Activated CD4-positive, alpha-beta T cell treated with anti-CD3 and anti-CD28 coated beads for 48 hours (primary cell): ENCODE measurements around the gene GFRA1.

Source experiments
- DNase-seq: peaks from one replicate; pipeline ENCODE4 v3.0.0-alpha.2; 2020

Gene GFRA1, protein sequence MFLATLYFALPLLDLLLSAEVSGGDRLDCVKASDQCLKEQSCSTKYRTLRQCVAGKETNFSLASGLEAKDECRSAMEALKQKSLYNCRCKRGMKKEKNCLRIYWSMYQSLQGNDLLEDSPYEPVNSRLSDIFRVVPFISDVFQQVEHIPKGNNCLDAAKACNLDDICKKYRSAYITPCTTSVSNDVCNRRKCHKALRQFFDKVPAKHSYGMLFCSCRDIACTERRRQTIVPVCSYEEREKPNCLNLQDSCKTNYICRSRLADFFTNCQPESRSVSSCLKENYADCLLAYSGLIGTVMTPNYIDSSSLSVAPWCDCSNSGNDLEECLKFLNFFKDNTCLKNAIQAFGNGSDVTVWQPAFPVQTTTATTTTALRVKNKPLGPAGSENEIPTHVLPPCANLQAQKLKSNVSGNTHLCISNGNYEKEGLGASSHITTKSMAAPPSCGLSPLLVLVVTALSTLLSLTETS

DNA sequence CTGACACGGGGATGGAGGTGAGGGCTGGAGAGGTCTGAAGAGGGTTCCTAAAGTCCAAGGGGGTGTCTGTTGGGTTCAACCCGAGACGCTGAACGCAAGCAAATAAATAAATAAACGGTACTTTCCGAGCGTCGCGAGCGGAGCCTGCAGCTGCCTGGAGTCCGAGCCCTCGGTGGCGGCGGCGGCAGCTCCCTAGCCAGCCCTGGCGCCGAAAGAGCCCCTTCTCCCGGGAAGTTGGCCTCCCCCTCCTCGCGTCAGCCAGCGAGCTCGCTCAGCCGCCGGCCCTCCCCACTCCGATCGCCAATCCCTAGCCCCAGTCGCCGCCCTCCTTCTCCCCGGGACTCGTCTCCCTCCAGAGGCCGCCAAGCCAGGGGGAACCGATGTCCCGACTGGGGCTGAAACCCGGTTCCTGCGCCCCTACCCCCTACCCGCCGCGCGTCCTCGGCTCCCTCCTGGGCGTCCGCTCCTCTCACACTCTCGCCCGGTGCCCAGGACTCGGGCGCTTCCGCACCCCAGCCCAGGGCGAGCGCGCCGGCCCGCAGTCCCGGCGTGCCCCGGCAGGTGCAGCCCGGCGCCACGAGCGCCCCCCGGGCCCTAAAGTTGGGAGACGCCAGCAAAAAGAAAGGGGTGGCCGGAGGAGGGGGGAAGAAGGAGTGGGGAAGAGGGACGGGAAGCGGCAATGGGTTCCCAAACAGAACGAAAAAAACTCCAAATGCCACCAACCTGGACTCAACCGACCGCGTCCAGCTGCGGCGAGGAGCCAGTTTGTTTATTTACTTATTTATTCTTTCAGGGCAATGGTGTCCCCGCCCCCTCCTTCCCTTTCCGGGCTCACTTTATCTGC is at the start of gene GFRA1:
TSS of gene GFRA1 (minus strand) at position 767 of the 844 bp plus-strand sequence. CDS start 1,177 bp downstream, outside the sequence.
- peak; percentile 2 for DNase-seq

GRCh38 chr10:116316503-116316902 is 43.5 kb upstream of the GFRA1 start:
- DNase-seq: no peak

- DNase-seq: no peak
Measured at GRCh38 chr10:116312548-116312947, 39.5 kb upstream of the GFRA1 start.

DNA sequence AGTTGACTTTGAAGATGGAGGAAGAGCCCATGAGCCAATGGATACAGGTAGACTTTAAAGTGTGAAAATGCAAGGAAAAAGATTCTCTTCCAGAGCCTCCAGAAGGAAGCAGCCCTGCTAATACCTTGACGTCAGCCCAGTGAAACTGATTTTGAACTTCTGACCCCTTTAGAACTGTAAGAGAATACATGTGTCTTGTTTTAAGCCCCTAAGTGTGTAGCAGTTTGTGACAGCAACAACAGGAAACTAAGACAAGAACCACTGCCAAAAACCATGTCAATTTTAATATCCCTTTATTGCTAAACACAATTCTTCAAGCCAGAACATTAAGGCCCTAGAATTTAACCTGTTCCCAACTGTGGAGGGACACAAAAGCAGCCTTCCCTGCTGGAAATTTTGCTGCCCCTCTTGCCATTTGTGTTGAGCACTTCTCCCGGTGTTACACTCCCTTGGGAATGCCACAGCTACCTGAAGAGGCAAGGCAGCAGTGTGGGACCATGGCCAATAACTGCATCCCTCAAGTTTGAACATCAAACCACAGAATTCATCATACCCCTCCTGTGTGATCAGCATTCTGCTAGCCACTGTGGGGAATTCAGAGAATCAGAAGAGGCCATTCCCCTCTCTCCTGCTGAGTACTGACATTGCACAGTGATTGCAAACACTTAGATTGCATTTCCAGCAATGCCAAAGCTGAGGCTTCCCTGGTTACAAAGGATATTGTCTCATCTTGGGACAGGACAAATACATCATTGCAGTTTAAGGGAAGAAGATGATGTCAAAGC is 38.9 kb upstream of the GFRA1 start:
- no peak for DNase-seq

GRCh38 chr10:116311016-116311415 is 38.0 kb upstream of the GFRA1 start:
- DNase-seq: no peak

- DNase-seq: no peak
Measured at GRCh38 chr10:116307455-116307854, 34.4 kb upstream of the GFRA1 start.

GRCh38 chr10:116306847-116307246 is 33.8 kb upstream of the GFRA1 start:
- DNase-seq: no peak

DNA sequence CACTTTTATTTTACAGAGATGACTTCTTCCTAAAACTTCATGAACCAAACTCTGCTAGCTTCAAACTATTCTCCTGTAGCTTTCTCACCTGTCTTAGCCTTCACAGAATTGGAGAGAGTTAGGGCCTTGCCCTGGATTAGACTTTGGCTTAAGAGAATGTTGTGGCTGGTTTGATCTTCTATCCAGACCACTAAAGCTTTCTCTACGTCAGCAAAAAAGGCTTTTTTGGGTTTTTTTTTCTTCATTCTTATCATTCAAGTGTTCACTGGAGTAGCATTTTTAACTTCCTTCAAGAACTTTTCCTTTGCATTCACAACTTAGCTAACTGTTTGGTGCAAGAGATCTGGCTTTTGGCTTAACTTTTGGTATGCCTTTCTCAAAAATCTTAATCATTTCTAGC is 31.9 kb upstream of the GFRA1 start:
- no peak for DNase-seq

GRCh38 chr10:116300542-116300941 is 27.5 kb upstream of the GFRA1 start:
- no peak for DNase-seq

- DNase-seq: no peak
Measured at GRCh38 chr10:116298586-116298985, 25.6 kb upstream of the GFRA1 start.

- DNase-seq: no peak
Measured at GRCh38 chr10:116296291-116296721, 23.3 kb upstream of the GFRA1 start.

- DNase-seq: no peak
Measured at GRCh38 chr10:116292493-116292892, 19.5 kb upstream of the GFRA1 start.

GRCh38 chr10:116289652-116290051 is 16.6 kb upstream of the GFRA1 start:
- no peak for DNase-seq

GRCh38 chr10:116287906-116288501 is 15.0 kb upstream of the GFRA1 start:
- DNase-seq: peak; percentile 20

DNA sequence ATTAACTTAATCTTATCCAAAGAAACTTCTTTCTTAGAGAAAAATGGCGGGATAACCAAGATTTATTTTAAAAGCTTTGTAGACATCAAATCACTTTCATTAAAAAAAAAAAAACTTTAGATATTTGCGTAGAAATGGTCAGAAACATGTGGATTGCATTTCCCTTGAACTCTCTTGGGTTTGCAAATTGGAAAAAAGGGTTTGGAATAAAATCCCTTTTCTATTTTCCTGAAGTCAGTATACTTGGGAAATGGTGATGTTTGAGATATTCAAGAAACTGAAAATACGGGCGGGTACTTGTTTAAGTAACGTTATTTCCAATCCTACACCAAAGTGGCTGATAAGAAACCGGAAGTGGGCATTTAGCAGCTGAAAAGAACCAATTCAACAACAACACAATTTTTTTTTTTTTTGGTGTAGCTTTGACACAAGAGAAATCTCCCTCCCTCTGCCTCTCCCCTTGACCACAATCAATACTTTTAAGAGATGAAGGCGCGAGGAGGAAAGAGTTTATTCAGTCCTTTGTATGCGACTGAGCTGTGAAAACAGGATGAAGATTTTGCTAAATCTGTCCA is 13.7 kb upstream of the GFRA1 start:
- no peak for DNase-seq

DNA sequence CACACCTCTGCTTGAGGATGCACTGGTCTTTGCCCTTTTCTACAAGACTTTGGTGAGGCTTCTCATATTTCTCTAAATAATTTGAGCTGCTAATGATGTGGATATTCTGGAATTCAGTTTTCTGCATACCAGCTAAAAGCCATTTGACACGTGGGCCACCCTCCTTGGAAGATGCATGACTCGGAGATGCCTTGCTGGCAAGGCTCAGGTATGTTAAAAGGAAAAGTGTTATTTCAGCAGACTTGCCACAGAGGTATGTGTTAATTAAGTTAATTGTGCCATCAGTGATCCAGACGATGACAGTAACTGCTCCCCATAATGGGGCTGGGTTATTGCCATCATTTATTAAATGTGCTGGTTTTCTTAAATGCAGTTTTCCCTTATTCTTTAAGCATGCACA is 8.8 kb upstream of the GFRA1 start:
- DNase-seq: no peak

DNA sequence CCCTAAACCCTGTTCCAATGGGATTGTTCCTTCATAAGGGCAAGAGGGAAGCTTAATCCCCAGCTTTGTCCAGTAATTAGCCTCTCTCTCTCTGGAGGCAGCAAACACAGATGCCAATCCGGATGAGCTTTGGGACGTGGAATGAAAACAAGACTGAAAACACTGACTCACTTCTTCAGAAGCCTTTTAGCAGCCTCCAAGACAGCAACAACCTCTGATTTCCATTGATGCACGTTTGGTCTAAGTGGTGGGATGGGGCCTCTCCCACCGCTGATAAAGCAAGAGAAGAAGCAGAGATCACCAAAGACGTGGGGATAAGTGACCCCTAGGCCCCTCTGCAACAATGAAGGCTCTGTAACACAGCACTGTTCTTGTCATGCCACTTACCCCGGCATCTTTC is 5.8 kb upstream of the GFRA1 start:
- DNase-seq: no peak

- no peak for DNase-seq
Measured at GRCh38 chr10:116276981-116277380, 4.0 kb upstream of the GFRA1 start.

GRCh38 chr10:116274064-116274904 is 1.3 kb upstream of the GFRA1 start:
- DNase-seq: peak; percentile 2

- peak; percentile 4 for DNase-seq
Measured at GRCh38 chr10:116271593-116272439, 1.2 kb downstream of the GFRA1 start.
